B cell (primary cell): Measurements from ENCODE around the gene SDSL.
A peak's percentile ranks its signal among the peaks of the same experiment; 100 is the strongest.

Experiments used
- EZH2 ChIP-seq: IDR thresholded peaks from 2 replicates; pipeline ENCODE4 v1.6.1; 2012; ENCODE audit warnings: borderline replicate concordance, low read depth, mild to moderate bottlenecking, moderate library complexity, low read length; ENCODE audit not compliant: insufficient read depth, poor library complexity, severe bottlenecking
- TF ChIP-seq, protein P1 (sequence below): fragments of 200-600 bp; IDR thresholded peaks from one replicate; pipeline ENCODE4 v1.8.0; 2022; ENCODE audit warnings: antibody characterized with exemption, mild to moderate bottlenecking

DNA sequence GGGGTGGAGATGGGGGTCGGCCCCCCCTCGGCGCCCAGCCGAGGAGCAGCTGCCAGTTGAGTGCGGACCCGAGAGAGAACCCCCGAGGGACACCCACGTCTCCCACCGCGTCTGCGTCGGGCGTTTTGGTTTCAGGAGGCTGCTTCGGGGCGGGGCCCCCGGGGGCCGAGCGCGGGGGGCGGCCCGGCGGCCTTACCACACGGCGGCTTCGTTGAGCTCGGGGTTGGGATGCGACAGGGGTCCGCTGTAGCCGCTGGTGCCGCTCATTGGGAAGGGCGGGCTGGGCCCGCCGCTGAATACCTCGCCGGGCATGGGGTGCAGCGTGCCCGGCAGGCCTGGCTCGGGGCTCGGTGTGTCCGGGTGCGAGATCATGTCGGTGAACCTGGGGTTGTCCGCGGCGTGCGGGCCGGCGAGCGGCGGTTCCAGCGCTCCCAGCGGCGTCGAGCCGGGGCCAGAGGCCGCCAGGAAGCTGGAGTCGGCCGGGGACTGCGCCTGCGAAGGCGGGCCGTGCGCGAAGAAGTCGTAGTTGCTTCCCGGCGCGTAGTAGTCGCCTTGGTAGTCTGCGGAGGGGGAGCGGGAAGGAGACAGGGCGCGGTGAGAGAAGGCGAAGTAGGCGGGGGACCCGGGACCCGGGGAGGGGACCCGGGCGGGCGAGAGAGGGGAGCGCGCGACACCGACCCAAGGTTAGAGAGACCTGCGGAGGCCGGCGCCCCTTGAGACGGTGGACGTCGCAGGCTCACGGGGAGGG, 41.0 kb downstream of the SDSL start:
- TF ChIP-seq, protein P1, sequence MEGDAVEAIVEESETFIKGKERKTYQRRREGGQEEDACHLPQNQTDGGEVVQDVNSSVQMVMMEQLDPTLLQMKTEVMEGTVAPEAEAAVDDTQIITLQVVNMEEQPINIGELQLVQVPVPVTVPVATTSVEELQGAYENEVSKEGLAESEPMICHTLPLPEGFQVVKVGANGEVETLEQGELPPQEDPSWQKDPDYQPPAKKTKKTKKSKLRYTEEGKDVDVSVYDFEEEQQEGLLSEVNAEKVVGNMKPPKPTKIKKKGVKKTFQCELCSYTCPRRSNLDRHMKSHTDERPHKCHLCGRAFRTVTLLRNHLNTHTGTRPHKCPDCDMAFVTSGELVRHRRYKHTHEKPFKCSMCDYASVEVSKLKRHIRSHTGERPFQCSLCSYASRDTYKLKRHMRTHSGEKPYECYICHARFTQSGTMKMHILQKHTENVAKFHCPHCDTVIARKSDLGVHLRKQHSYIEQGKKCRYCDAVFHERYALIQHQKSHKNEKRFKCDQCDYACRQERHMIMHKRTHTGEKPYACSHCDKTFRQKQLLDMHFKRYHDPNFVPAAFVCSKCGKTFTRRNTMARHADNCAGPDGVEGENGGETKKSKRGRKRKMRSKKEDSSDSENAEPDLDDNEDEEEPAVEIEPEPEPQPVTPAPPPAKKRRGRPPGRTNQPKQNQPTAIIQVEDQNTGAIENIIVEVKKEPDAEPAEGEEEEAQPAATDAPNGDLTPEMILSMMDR: no peak
- TF ChIP-seq EZH2: peak; percentile 53
